Upper lobe of left lung (tissue), 4 donors: ENCODE measurements around the gene AFF3.

Source experiments
- EP300 ChIP-seq, 4 donors: sonication (generic); formaldehyde crosslinking; IDR thresholded peaks; one replicate each; pipeline ENCODE4 v1.5.1; 2017; ENCODE audit warnings: antibody characterized with exemption in 4 of 4, control low read depth in 2 of 4
- TF ChIP-seq, protein P1 (sequence below), 6 experiments: fragments of 450-650 bp in 4 of 6; fragments of 200-600 bp in 2 of 6; sonication (generic) in 2 of 6; IDR thresholded peaks; one replicate each; pipeline ENCODE4 v1.5.1; 2016 to 2019; ENCODE audit warnings: antibody characterized with exemption in 6 of 6

DNA sequence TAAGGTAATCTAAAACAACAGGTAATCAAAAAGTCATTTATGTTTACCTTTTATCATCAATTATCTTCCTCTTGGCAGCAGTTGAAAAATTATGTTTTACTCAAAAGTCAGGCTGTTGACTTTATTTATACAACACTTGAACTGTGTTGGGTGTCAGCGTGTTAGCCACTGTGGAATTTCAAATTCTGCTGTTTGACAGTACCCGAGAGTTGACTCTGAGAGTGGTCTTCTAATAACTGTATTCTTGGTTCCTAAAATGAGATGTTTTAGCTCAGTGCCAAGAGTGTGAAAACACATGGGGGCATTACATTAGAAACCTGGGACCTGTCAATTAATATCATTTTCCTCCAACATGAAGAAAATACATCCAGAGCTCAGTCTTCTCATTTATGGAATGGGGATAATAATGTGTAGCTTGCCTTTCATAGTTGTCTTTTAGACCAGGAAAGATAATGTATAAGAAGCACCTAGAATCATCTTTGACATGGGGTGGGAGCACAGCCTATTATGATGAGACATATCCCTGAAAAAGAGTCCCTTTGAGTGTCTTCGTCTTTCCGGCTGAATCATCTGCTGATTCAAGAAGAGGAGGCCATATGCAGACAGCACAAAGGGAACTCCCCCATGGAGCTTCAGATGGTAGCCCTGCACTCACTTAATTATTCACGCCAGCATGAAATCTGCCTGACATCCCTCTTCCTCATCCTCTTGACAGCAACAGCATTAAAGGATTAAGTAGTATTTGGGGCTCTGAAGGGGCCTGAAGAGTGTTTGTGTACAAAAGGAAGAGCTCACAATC, 89.1 kb downstream of the AFF3 start:
- TF ChIP-seq EP300 (IDR thresholded peaks at IDR 0.05): no peak
- TF ChIP-seq, protein P1, sequence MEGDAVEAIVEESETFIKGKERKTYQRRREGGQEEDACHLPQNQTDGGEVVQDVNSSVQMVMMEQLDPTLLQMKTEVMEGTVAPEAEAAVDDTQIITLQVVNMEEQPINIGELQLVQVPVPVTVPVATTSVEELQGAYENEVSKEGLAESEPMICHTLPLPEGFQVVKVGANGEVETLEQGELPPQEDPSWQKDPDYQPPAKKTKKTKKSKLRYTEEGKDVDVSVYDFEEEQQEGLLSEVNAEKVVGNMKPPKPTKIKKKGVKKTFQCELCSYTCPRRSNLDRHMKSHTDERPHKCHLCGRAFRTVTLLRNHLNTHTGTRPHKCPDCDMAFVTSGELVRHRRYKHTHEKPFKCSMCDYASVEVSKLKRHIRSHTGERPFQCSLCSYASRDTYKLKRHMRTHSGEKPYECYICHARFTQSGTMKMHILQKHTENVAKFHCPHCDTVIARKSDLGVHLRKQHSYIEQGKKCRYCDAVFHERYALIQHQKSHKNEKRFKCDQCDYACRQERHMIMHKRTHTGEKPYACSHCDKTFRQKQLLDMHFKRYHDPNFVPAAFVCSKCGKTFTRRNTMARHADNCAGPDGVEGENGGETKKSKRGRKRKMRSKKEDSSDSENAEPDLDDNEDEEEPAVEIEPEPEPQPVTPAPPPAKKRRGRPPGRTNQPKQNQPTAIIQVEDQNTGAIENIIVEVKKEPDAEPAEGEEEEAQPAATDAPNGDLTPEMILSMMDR (IDR thresholded peaks at IDR 0.05): no peak
